DMS153 treated with DMSO at 0.1 percent for 48 hours (cell line): ENCODE data around the gene USP31.

Experiments
- DNase-seq: peaks from one replicate; lab custom pipeline; 2025; ENCODE audit not compliant: unreplicated experiment; lab: John Stamatoyannopoulos, UW

USP31 gene

GRCh38 chr16:23149267-23149992 lies at the start of gene USP31:
Gene USP31 (minus strand): TSS chr16:23149452. CDS start chr16:23149270, 182 bp downstream.
- DNase-seq: peak; percentile 92

GRCh38 chr16:23196539-23196938 lies 47.3 kb upstream of the USP31 start:
- DNase-seq: no peak

GRCh38 chr16:23195366-23195978 lies 46.2 kb upstream of the USP31 start:
- no peak for DNase-seq

- DNase-seq: no peak
Measured at GRCh38 chr16:23194497-23195221, 45.4 kb upstream of the USP31 start.

GRCh38 chr16:23188911-23189310 lies 39.7 kb upstream of the USP31 start:
- no peak for DNase-seq

GRCh38 chr16:23187341-23187740 lies 38.1 kb upstream of the USP31 start:
- DNase-seq: no peak

- no peak for DNase-seq
Measured at GRCh38 chr16:23186171-23186570, 36.9 kb upstream of the USP31 start.

GRCh38 chr16:23185656-23186055 lies 36.4 kb upstream of the USP31 start:
- no peak for DNase-seq

GRCh38 chr16:23183543-23183862 lies 34.3 kb upstream of the USP31 start:
- no peak for DNase-seq

- no peak for DNase-seq
Measured at GRCh38 chr16:23182679-23183542, 33.7 kb upstream of the USP31 start, which contains the start of gene SCNN1G. Gene SCNN1G (plus strand): TSS chr16:23182745. CDS start chr16:23186272, 3,527 bp downstream.

- peak; percentile 90 for DNase-seq
Measured at GRCh38 chr16:23182206-23182678, 33.0 kb upstream of the USP31 start.

- DNase-seq: no peak
Measured at GRCh38 chr16:23181506-23181905, 32.3 kb upstream of the USP31 start.

GRCh38 chr16:23175651-23176050 lies 26.4 kb upstream of the USP31 start:
- DNase-seq: no peak

- DNase-seq: no peak
Measured at GRCh38 chr16:23174622-23175021, 25.4 kb upstream of the USP31 start.

- no peak for DNase-seq
Measured at GRCh38 chr16:23172994-23173393, 23.7 kb upstream of the USP31 start.

- DNase-seq: no peak
Measured at GRCh38 chr16:23172583-23172982, 23.3 kb upstream of the USP31 start.

- no peak for DNase-seq
Measured at GRCh38 chr16:23164736-23165135, 15.5 kb upstream of the USP31 start.

GRCh38 chr16:23163921-23164320 lies 14.7 kb upstream of the USP31 start:
- DNase-seq: no peak

GRCh38 chr16:23160574-23160973 lies 11.3 kb upstream of the USP31 start:
- DNase-seq: no peak

- DNase-seq: no peak
Measured at GRCh38 chr16:23160082-23160481, 10.8 kb upstream of the USP31 start.

- DNase-seq: no peak
Measured at GRCh38 chr16:23158114-23158513, 8.9 kb upstream of the USP31 start.
